Myocyte (in vitro differentiated cells): ENCODE measurements around the gene CNTN4. TPM values are rescaled to one million over a fixed set of nuclear protein-coding genes. Genes with fewer than 3 reads are reported as not detected.
"Not testable (repeated sequence)": the region's sequence is repeated elsewhere in the genome, so short reads cannot be mapped to it uniquely, and the experiment has no call there.

Source experiments
- DNase-seq: peaks from one replicate; pipeline ENCODE4 v3.0.0-alpha.2; 2012; ENCODE audit warnings: low read depth
- total RNA-seq: library from RNA; depleted of rRNA; stranded (reverse); fragments of >200 nt; gene quantifications from 2 replicates; pipeline ENCODE4 v1.2.3, GENCODE V29; 2014

Gene CNTN4
- total RNA-seq, 1 donor from 2014 or later: not detected

DNA sequence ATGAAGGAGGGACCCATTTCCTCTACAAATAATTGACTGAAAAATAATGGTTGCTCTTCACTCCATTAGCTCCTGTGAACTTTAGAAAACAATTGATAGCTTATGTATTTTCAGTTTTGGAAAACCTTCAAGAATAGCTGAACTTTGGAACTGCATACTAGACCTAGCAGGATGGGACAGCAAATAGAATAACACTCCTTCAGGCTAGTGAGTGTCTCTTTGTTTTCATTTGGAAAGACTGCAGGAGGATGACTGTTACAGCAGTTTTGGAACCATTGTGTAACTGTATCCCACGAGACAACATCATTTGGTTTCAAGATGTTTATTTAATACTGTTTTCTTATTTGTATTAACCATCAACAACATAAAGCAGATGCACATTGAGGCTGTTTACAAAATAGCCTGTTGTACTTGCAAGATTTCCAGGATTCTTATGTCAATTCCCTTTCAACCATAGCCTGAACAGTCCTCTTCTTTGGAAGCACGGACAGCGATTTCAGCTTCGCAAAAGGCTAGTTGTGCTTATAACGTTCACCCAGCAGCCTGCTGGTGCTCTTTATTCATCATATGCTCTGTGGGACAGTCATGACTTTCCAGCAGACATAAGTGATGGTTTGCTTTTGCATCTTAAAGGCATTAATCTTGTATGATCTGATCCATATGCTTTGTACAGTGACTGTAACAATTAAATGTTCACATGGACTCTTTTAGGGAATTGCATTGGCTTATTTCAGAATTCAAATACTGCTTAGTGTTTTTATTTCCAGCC, 676.0 kb downstream of the CNTN4 start:
- no peak for DNase-seq

DNA sequence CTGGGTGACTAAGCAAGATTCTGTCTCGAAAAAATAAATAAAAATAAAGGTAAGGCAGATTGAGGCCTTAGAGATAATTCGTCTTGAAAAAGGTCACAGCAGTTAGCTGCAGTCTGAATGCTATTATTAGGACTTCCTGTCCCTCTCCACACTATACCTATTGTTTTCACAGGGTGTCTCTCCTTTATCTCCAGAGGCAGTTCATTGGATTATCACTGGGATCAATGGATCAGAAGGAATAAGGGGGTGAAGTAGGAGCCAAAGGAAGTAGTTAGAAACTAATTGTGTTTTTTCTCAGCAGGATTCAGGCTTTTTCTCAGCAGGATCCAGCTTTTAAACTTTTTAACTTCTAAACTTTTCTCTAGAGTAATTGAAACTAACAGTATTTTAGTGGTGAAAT, 684.6 kb downstream of the CNTN4 start:
- DNase-seq: no peak

DNA sequence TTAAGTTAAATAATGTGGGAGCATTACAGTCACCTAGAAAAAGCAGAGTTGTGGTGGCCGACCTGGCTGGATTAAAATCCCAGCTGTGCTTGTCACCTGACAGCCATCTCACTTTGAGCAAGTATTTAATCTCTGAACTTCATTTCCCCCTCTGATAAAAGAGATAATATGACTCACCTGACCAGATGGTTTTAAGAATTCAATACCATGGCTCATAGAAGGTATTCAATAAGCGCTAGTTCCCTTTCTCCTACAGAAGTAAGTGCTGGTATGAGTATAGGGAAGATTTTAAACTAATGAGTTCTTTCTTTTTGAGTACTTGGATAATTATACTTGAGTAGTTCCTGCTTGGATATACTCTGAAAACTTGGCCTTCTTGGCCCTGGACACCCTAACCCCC, 686.0 kb downstream of the CNTN4 start:
- DNase-seq: no peak

DNA sequence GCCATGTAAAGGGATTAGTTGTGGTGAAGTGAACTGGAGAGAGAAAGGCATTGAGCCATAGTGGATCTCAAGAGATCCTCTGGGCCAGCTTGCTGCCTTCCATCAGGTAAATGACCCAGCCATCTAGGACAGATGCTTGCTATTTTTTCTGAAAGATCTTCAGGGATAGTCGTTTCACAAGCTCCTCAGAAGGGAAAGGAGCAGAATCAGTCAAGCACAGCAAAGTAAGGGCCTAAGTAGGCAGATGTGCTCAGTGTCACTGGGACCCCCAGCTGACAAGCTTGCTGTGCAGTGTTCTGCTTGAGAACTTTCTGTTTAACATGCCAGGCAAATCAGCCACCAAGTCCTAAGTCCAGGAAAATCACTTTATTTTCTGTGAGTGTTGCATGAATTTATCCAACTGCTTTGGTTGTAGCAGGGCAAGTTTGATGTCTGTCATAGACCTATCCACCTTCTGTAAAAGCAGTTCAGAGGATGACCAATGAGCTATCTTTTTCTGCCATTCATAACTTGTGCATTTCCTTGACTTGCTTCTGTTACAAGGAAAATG, 691.7 kb downstream of the CNTN4 start:
- DNase-seq: no peak

DNA sequence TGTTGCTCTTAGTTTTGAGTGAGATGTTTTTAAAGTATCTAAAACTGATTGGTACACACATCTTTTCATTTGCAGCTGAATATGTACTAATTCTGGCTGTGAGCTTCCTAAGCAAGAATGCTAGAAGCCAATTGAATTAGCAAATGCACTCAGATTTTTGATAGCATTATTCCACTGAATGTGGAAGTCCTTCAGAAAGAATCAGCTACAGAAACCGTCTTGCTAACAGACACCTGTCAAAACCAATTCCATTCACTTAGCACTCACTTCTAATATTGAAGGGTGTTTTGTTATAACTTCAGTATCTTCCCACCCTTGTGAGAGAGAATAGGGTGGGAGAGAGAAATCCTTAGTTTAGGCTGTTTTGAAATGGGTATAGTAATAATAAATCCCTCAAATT, 693.8 kb downstream of the CNTN4 start:
- DNase-seq: no peak

DNA sequence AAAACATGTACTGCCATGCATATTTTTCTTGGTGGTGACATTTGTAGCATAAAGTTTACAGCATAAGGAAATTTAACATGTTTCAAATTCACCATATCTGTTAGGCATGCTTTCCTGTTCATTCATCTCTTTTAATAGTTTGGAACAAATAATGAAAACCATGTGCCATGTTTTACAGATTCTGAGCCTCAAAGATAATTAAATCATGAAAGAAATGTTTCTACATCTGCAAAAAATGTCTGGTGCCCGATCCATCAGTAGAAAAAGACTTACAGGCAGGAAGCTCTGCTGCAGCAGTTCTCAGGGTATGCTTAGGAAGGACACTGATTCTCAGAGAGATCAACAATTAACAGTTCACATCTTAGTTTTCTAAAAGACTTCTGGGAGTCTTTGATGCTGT, 695.3 kb downstream of the CNTN4 start:
- no peak for DNase-seq

DNA sequence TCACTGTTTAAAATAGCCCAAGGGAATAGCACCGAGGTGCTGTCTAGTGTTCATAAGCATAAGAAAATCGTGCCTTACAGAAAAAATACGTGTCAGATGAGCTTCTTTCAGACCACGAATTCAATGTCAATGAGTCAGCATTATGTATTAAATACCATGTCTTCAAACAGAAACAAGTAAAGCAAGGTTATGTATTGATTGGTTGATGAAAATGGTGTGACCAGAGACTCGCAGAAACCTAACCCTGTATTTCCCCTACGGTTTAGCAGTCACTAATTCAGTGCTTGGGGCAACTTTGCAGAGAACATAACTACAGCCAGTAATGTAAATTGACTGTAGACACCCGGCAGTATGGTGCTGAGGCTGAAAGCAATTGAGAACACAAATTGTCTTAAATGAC, 703.8 kb downstream of the CNTN4 start:
- no peak for DNase-seq

DNA sequence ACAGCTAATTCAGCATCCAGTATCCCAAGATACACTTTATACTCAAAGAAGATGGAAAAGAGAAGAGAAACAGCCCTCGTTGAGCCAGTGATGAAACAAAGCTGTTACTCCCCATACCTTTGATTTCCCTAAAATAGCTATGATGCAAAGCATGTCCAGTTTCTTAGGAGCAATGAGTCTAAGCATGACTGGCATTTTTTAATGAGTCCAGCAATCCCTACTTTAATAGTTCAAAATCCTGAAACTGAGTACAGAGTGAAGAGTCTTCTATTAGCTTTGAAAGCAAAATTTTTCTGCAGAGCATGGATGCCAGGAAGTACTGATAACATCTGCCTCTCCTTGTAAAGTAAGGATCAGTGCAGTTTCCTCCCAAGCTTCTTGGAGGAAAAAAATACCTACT, 708.8 kb downstream of the CNTN4 start:
- DNase-seq: no peak

DNA sequence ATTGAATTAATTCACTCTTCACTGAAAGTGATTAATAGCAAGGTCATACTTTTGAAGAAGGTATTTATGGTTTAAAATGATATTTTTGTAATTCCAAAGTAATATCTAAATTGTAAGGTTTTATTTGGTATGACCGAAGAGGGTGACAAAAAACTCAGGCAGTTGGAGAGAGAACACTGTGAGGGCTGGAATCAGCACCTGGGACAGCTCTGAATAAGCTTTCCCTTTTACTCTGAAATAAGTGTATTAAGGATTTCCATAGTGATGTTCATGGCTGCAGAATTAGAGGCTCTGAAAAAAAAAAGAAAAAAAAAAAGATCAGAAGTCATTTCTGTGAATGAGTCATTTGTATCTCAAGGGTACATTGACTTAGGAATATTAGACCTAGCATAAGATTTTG, 712.1 kb downstream of the CNTN4 start:
- DNase-seq: no peak

DNA sequence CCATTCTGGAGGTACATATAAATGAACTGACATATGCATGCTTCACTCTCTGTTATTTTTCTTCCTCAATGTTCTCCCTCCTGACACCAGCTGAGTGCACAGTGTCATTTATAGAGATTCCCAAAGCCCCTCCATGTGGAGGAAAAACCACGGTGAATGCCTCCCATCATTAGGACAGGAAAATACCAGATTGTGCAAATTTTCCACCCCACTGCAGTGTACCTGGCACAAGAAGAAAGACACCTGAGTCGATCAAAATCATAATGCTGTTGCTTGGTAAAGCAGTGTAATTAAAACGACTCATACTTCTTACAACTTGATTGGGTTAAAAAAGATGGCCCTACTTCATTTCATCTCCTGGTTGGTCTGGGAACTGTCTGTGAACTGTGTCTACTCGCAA, 720.9 kb downstream of the CNTN4 start:
- no peak for DNase-seq

DNA sequence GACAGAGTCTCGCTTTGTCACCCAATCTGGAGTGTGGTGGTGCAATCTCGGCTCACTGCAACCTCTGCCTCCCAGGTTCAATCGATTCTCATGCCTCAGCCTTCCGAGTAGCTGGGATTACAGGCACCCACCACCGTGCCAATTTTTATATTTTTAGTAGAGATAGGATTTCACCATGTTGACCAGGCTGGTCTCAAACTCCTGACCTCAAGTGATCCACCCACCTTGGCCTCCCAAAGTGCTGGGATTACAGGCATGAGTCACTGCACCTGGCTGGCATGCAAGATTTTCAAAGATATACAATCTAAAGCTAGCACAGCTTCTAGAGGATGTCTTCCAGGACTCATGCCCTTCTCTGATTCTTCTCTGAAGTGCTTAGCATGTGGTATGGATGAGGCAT, 722.3 kb downstream of the CNTN4 start:
- not testable (repeated sequence) for DNase-seq

DNA sequence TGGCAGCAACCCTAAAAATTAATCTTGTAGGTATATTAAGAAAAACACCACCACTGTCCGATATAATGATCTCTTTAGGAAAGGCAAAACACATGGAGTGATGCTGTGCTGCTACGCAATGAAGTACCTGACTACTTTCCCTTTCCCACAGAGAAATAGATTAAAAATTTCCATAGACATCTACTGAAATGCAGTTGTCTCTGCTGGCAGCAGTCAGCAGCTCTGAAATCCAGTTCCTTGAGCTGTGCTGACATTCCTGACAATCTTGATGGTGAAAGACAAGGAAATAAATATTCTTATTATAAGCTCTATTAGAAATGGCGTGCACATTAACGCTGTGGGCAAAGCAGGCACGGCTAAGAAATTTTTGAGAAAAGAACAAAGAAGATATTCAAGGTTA, 723.9 kb downstream of the CNTN4 start:
- no peak for DNase-seq

DNA sequence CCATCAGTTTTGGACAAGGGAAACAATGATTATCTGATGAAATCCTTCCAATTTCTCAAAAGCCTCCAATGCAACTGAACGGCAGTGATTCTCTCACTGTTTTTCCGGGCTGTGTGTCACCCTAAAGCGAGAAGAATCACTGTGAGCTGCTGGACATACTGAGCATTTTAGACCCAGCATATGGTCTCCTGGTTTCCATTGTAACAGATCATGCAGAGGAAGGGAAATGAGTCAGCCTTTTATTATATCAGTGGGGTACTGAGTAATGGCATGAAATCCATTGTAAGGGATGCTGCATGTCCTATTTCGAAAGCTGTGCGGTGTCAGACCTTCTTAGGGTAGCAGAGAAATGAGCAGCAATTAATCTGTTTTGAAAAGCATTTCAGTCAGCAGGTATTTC, 724.4 kb downstream of the CNTN4 start:
- no peak for DNase-seq

DNA sequence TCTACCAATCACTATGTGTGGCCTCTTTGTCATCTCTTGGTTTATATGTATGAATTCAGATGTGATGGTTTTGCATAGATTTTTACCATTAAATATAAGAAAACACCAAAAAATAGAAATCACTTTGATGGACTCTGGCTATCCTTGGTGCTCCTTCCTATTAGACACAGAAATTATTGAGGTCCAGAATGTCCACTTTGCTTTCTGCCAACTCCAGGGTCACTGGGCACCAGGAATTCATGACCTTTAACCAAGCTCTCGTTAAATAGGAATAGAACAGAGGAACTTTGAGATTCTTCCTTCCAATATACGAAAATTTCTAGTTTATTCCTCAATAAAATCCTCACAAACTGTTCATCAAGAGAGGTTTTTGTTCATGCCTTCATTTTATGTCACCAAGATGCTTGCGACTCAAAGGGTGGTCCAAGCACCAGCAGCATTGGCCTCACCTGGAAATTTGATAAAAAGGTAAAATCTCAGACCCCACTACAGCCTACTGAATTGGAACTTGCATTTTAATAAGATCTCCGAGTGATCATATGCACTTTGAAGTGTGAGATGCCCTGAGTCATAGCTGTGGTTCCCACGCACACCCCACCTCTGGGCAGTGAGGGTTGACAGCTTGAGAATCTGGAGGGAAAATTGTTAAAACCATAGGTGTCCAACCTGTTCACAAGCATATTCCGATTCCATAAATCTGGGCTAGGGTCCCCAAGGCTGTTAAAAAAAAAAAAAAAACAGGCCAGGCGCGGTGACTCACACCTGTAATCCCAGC, 725.0 kb downstream of the CNTN4 start:
- no peak for DNase-seq

DNA sequence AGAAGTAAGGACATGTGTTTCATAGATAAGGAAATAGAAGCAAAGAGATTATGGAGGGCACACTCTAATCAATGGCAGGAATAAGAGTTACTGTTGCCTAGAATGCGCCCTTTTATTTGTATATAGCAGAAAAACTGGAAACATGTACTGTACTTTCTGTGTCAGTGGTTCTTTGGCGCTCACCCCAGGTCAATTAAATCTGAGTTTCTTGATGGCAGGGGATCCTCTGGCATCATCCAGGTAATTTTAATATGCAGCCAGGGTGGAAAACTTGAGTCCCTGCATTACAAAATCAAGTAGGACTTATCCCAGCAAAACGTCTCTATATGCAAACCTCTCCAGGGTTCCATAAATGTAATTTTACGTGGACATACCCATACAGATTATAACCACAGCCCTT, 727.4 kb downstream of the CNTN4 start:
- DNase-seq: no peak

DNA sequence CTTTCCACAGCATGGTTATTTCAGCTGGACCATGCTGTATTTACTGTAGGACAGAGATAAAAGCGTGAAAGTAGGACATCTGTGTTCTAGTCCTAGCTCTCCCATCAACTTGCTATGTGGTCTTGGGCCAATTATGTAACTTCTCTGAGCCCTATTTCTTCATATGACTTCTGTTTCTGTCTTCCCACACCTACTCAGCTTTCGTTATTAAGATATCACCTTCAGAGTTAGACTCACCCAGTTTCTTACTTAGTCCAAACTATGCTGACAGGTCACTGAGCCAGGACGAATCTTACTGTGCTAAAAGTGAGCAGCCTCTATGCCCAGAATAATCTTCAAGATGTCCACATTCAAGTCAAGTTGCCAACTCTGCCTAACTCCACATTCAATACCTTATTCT, 727.8 kb downstream of the CNTN4 start:
- DNase-seq: no peak

DNA sequence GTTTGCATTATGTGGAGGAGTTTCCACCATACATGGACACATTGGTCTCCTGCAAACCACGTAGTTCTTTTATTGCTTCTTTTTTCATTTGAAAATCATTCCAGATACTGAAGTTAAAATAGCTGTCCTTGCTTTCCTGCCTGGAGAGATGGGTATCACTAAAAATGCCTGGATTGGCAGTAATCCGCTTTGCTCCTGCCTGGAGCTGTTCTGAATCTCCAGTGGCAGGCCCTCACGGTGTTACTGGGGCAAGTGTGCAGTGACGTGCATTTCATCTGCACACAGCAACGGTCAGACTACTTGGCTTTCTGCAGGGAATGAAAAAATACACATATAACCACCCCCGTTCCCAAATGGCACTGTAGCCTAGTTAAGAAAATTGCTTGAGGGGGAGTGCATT, 738.6 kb downstream of the CNTN4 start:
- DNase-seq: no peak

DNA sequence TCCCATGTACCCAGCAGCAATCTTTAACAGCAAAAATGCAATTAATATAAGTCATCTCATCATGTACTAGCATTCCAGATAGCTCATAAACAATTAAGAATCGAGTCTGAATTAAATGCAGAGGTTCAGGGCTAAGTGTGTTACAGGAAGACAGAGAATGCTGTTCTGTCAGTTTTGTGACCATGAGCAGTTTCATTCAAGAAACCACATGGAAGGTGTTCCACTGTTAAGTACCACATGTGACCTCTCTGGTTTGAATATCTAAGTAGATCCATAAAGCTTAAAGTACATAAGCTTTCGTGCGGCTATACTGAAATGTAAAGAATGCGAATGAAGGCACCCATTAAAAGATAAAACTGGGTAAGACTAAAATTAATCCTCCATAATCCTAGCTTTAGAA, 739.2 kb downstream of the CNTN4 start:
- DNase-seq: no peak

DNA sequence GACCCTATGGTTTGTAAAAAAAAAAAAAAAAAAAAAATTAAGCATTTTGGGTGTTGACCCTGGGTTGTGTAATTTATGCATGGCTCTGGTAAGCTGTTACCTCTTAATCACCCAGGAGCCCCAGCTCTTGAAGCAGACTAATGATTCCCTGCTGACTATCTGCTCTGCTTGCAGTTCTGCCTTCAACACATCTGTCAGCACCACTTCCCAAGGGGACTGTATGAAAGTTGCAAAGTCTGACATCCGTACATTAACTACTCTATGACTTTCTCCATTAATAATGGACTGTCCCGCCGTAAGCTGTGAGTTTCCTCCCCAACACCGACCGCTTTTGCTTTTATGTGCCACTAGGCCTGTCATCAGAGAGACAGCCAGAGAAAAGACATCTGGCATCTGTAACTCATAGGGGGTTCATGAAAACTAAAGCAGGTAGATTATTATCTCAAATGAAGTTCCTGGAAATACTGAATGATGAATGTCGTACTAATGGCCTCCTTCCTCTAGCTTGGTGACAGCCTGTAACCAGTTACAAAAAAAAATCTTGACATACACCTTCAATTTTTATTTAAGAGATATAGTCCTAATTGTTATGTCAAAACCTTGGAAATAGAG, 740.0 kb downstream of the CNTN4 start:
- DNase-seq: no peak

DNA sequence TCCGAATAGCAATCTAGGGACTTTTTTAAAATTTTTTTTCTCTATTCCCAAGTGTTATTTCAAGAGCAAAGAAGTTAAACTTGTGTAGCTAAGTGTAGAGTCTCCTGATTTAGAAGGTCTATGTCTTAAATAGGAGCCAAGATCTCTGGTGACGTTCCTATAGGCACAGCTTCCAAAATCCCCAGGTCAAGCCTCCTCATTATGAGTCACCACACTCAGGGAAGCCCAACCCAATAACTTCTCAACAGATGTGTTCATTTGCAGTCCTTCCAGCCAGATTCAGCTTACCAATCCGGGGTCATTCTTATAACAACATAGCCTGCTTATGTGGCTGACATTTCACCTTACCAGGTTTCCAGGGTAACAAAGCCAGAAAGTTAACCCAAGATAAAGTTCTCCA, 741.2 kb downstream of the CNTN4 start:
- DNase-seq: no peak

DNA sequence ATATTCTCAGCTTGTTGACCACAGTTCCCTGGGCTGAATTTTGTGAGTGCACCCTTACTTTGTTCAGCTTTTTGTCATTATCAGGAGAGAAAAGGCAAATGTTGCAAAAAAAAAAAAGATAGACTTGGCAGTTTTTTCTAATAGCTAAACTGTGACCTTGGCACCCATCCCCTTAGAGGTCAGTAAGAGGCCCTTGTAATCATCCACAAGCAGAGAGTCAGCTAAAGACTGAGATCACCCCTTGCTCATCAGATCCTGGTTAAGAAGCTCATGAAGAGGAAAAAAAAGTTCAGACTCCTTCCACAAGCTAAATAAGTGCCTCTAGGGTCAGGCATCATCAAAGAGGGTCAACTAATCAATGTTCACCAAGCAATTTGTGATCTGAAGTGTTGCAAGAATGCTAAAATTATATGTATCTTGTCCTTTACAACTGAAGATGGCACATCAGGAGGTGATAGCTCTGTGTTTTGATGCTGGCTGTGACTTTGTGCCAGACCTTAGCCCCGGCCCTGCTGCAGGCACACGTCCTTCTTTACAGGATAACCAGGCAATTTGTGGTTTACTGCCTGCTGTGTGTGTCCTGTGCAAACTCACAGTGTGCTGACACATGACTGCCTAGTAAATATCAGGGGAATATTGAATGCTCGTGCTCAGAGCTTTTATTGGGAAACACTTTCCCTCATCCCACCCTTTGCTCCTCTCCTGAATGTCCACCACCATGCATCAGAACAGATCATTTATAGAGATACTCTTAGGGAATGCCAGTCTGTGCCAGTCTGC, 748.6 kb downstream of the CNTN4 start:
- no peak for DNase-seq
